Progenitor cell of endocrine pancreas (in vitro differentiated cells): ENCODE measurements around the gene RDH8. TPM values are rescaled to one million over a fixed set of nuclear protein-coding genes. Genes with fewer than 3 reads are reported as not detected.

Experiments
- DNase-seq: peaks from one replicate; pipeline ENCODE4 v3.0.0; 2021; ENCODE audit warnings: low spot score; ENCODE audit not compliant: unreplicated experiment
- H3K27ac Mint-ChIP-seq: 2 replicates; pipeline ENCODE4 v1.8.0; 2021; ENCODE audit warnings: mild to moderate bottlenecking, moderate library complexity, mixed read lengths
- H3K27me3 Mint-ChIP-seq: 2 replicates; pipeline ENCODE4 v1.8.0; 2021; ENCODE audit warnings: mixed read lengths
- H3K36me3 Mint-ChIP-seq: 2 replicates; pipeline ENCODE4 v1.8.0; 2022; ENCODE audit warnings: mixed read lengths; ENCODE audit not compliant: insufficient read depth
- H3K4me1 Mint-ChIP-seq: 2 replicates; pipeline ENCODE4 v1.8.0; 2021; ENCODE audit warnings: low read depth, mixed read lengths
- H3K4me3 Mint-ChIP-seq: 2 replicates; pipeline ENCODE4 v1.8.0; 2021; ENCODE audit warnings: low read depth, mild to moderate bottlenecking, moderate library complexity, mixed read lengths
- H3K9me3 Mint-ChIP-seq: 2 replicates; pipeline ENCODE4 v1.8.0; 2021; ENCODE audit warnings: low read depth, mixed read lengths
- CTCF ChIP-seq: fragments of 200-600 bp; sonication (generic); IDR thresholded peaks from one replicate; pipeline ENCODE4 v1.5.0; 2021; ENCODE audit warnings: antibody characterized with exemption, mild to moderate bottlenecking; ENCODE audit not compliant: unreplicated experiment
- total RNA-seq: library from RNA; stranded (reverse); gene quantifications from 2 replicates; pipeline ENCODE4 v1.2.1, GENCODE V29; 2021

The RDH8 gene
- total RNA-seq, 1 donor from 2014 or later = not detected

- Mint-ChIP-seq H3K4me1 (peaks cover 10% of the 10 kb centered on the region), H3K36me3 (no peaks in the 10 kb centered on the region), H3K9me3 (peaks cover 2% of the 10 kb centered on the region), H3K4me3 (no peak overlapping the region), H3K27me3 (peaks cover 61% of the 10 kb centered on the region), H3K27ac (no peak overlapping the region)
- DNase-seq = no peak
- TF ChIP-seq CTCF = no peak
Observed at GRCh38 chr19:10036601-10037071, 23.4 kb downstream of the RDH8 start.

- no peak for TF ChIP-seq CTCF
- H3K36me3 Mint-ChIP-seq = no peaks in the 10 kb centered on the region
- no peak overlapping the region for H3K27ac Mint-ChIP-seq
- no peak for DNase-seq
- peaks cover 64% of the 10 kb centered on the region for H3K27me3 Mint-ChIP-seq
- H3K4me3 Mint-ChIP-seq = no peak overlapping the region
- no peaks in the 10 kb centered on the region for H3K9me3 Mint-ChIP-seq
- H3K4me1 Mint-ChIP-seq = peaks cover 10% of the 10 kb centered on the region
Observed at GRCh38 chr19:10037367-10037766, 24.1 kb downstream of the RDH8 start.

GRCh38 chr19:10037809-10038208 lies 24.5 kb downstream of the RDH8 start:
- no peak for TF ChIP-seq CTCF
- H3K27ac Mint-ChIP-seq = no peak overlapping the region
- H3K4me3 Mint-ChIP-seq = no peak overlapping the region
- peaks cover 8% of the 10 kb centered on the region for H3K4me1 Mint-ChIP-seq
- DNase-seq = no peak
- no peaks in the 10 kb centered on the region for H3K36me3 Mint-ChIP-seq
- H3K9me3 Mint-ChIP-seq = no peaks in the 10 kb centered on the region
- peaks cover 64% of the 10 kb centered on the region for H3K27me3 Mint-ChIP-seq

GRCh38 chr19:10043286-10043927 lies 30.1 kb downstream of the RDH8 start:
- no peak for DNase-seq
- Mint-ChIP-seq H3K4me1 (no peaks in the 10 kb centered on the region), H3K4me3 (no peak overlapping the region), H3K9me3 (no peaks in the 10 kb centered on the region), H3K27ac (no peak overlapping the region), H3K27me3 (peaks cover 75% of the 10 kb centered on the region), H3K36me3 (no peaks in the 10 kb centered on the region)
- TF ChIP-seq CTCF = no peak

- no peak for DNase-seq
- Mint-ChIP-seq H3K9me3 (no peaks in the 10 kb centered on the region), H3K27me3 (peaks cover 71% of the 10 kb centered on the region)
Observed at GRCh38 chr19:10044390-10044789, 31.1 kb downstream of the RDH8 start.

More at GRCh38 chr19:10044390-10044789, 31.1 kb downstream of the RDH8 start:
- H3K27ac Mint-ChIP-seq = no peak overlapping the region
- no peaks in the 10 kb centered on the region for H3K36me3 Mint-ChIP-seq
- H3K4me3 Mint-ChIP-seq = no peak overlapping the region
- TF ChIP-seq CTCF = no peak
- H3K4me1 Mint-ChIP-seq = no peaks in the 10 kb centered on the region
